IPS-18c (cell line): ENCODE measurements around the gene TRIM9.

ENCODE experiments used
- H3K4me3 ChIP-seq: 2 replicates; pipeline ENCODE4 v1.7.0; 2013; ENCODE audit warnings: low read depth, mild to moderate bottlenecking, low read length, moderate library complexity; ENCODE audit not compliant: insufficient read depth
- H3K9me3 ChIP-seq: one replicate; pipeline ENCODE4 v1.6.1; 2013; ENCODE audit warnings: mild to moderate bottlenecking, low read length, moderate library complexity; ENCODE audit not compliant: control insufficient read depth, insufficient read depth

TRIM9 gene

GRCh38 chr14:51096870-51097269 lies 2.0 kb upstream of the TRIM9 start:
- Histone ChIP-seq H3K9me3 (no peaks in the 10 kb centered on the region), H3K4me3 (no peak overlapping the region)

- peak overlapping the region; percentile 71 for H3K4me3 ChIP-seq
- H3K9me3 ChIP-seq = no peaks in the 10 kb centered on the region
Observed at GRCh38 chr14:51095854-51096823, 1.2 kb upstream of the TRIM9 start.

- peak overlapping the region; percentile 71 for H3K4me3 ChIP-seq
- H3K9me3 ChIP-seq = no peaks in the 10 kb centered on the region
Observed at GRCh38 chr14:51094282-51094821, 553 bp downstream of the TRIM9 start.

GRCh38 chr14:51093371-51094281 lies 1.3 kb downstream of the TRIM9 start:
- Histone ChIP-seq H3K9me3 (no peaks in the 10 kb centered on the region), H3K4me3 (peak overlapping the region; percentile 71)

- H3K4me3 ChIP-seq = peak overlapping the region; percentile 71; the same call in 1 of the 2 replicates
- H3K9me3 ChIP-seq = no peaks in the 10 kb centered on the region
Observed at GRCh38 chr14:51092965-51093364, 1.9 kb downstream of the TRIM9 start.

GRCh38 chr14:51089278-51089677 lies 5.6 kb downstream of the TRIM9 start:
- H3K9me3 ChIP-seq = no peaks in the 10 kb centered on the region
- no peak overlapping the region for H3K4me3 ChIP-seq

- no peaks in the 10 kb centered on the region for H3K9me3 ChIP-seq
- H3K4me3 ChIP-seq = no peak overlapping the region
Observed at GRCh38 chr14:51087031-51087441, 7.9 kb downstream of the TRIM9 start.

- no peaks in the 10 kb centered on the region for H3K9me3 ChIP-seq
- no peak overlapping the region for H3K4me3 ChIP-seq
Observed at GRCh38 chr14:51086044-51086443, 8.9 kb downstream of the TRIM9 start.

GRCh38 chr14:51084962-51085361 lies 9.9 kb downstream of the TRIM9 start:
- Histone ChIP-seq H3K9me3 (no peaks in the 10 kb centered on the region), H3K4me3 (no peak overlapping the region)

- Histone ChIP-seq H3K4me3 (no peak overlapping the region), H3K9me3 (no peaks in the 10 kb centered on the region)
Observed at GRCh38 chr14:51084507-51084906, 10.4 kb downstream of the TRIM9 start.

GRCh38 chr14:51082349-51082748 lies 12.6 kb downstream of the TRIM9 start:
- Histone ChIP-seq H3K9me3 (no peaks in the 10 kb centered on the region), H3K4me3 (no peak overlapping the region)

- no peak overlapping the region for H3K4me3 ChIP-seq
- no peaks in the 10 kb centered on the region for H3K9me3 ChIP-seq
Observed at GRCh38 chr14:51081712-51082111, 13.2 kb downstream of the TRIM9 start.

GRCh38 chr14:51081209-51081608 lies 13.7 kb downstream of the TRIM9 start:
- Histone ChIP-seq H3K4me3 (no peak overlapping the region), H3K9me3 (no peaks in the 10 kb centered on the region)

GRCh38 chr14:51080645-51081044 lies 14.3 kb downstream of the TRIM9 start:
- no peak overlapping the region for H3K4me3 ChIP-seq
- H3K9me3 ChIP-seq = no peaks in the 10 kb centered on the region

GRCh38 chr14:51079489-51079888 lies 15.4 kb downstream of the TRIM9 start:
- Histone ChIP-seq H3K9me3 (no peaks in the 10 kb centered on the region), H3K4me3 (no peak overlapping the region)

GRCh38 chr14:51079085-51079484 lies 15.8 kb downstream of the TRIM9 start:
- Histone ChIP-seq H3K9me3 (no peaks in the 10 kb centered on the region), H3K4me3 (no peak overlapping the region)

GRCh38 chr14:51074701-51075385 lies 20.1 kb downstream of the TRIM9 start:
- H3K4me3 ChIP-seq = no peak overlapping the region
- H3K9me3 ChIP-seq = peaks cover 2% of the 10 kb centered on the region
